HCT116 (cell line): Measurements from ENCODE around the gene PRODH. TPM values are rescaled to one million over a fixed set of nuclear protein-coding genes. Genes with fewer than 3 reads are reported as not detected.
"Not testable (repeated sequence)": the region's sequence is repeated elsewhere in the genome, so short reads cannot be mapped to it uniquely, and the experiment has no call there.

ENCODE experiments used
- ATAC-seq: fragments of 200-7000 bp; cut with Tn5 transposase; 2 replicates; pipeline ENCODE4 v1.9.1; 2020; ENCODE audit warnings: mild to moderate bottlenecking, moderate library complexity
- BruUV-seq: library from RNA; stranded (reverse); fragments of 400-500 nt; replicated peaks from 2 replicates; lab custom pipeline; 2021; lab: Mats Ljungman, UMichigan
- CTCF ChIA-PET: fragments of 300-600 bp; sonication (Branson Sonifier 250); formaldehyde crosslinking; loops from one replicate; lab custom pipeline; 2021; ENCODE audit warnings: antibody characterized with exemption; lab: Charles Lee
- POLR2A ChIA-PET: fragments of 300-600, 350-600 bp; sonication (Branson Sonifier 250); formaldehyde crosslinking; loops from one replicate; lab custom pipeline; 2021; ENCODE audit warnings: antibody characterized with exemption; lab: Charles Lee
- RAD21 ChIA-PET, 2 experiments: fragments of 300-600 bp; sonication (Branson Sonifier 250); formaldehyde crosslinking; loops; one replicate each; lab custom pipeline; 2023; ENCODE audit warnings: low total read pairs in 2 of 2; ENCODE audit not compliant: uncharacterized antibody in 2 of 2, unreplicated experiment in 2 of 2, low non-redundant PET in 1 of 2; lab: Charles Lee
- DNase-seq: peaks from one replicate; pipeline ENCODE4 v3.0.0-alpha.2; 2010; ENCODE audit warnings: low read depth, low spot score
- H2AFZ ChIP-seq: fragments of 200-600 bp; shearing (Covaris generic), sonication (generic); 2 replicates; pipeline ENCODE4 v1.6.1; 2017; ENCODE audit warnings: low read depth, mixed run types, mixed read lengths, antibody characterized with exemption, low read length; ENCODE audit not compliant: poor library complexity, severe bottlenecking
- H3K27ac ChIP-seq: 2 replicates; pipeline ENCODE4 v1.5.1; 2012; ENCODE audit warnings: low read depth, low read length
- H3K27me3 ChIP-seq: fragments of 200-600 bp; sonication (generic); 2 replicates; pipeline ENCODE4 v1.6.1; 2016; ENCODE audit warnings: mixed run types, low read length, mixed read lengths; ENCODE audit not compliant: insufficient read depth
- H3K36me3 ChIP-seq, 2 experiments: fragments of 200-500 bp in 1 of 2; fragments of 200-600 bp in 1 of 2; sonication (Bioruptor generic) in 1 of 2; sonication (generic) in 1 of 2; 2 replicates each; pipeline versions ENCODE4 v1.5.1 to v1.6.1; 2014 to 2016; ENCODE audit warnings: low read length in 2 of 2, inconsistent platforms in 1 of 2, mixed read lengths in 1 of 2, mixed run types in 1 of 2; ENCODE audit not compliant: insufficient read depth in 2 of 2, control insufficient read depth in 1 of 2
- H3K4me1 ChIP-seq, 2 experiments: fragments of 200-600 bp in 1 of 2; sonication (generic) in 1 of 2; 2 replicates each; pipeline versions ENCODE4 v1.5.1 to v1.6.1; 2012 to 2017; ENCODE audit warnings: low read length in 2 of 2, inconsistent platforms in 1 of 2, mild to moderate bottlenecking in 1 of 2, mixed read lengths in 1 of 2, mixed run types in 1 of 2, moderate library complexity in 1 of 2; ENCODE audit not compliant: insufficient read depth in 2 of 2, control insufficient read depth in 1 of 2
- H3K4me2 ChIP-seq: fragments of 200-600 bp; sonication (generic); 2 replicates; pipeline ENCODE4 v1.6.1; 2017; ENCODE audit warnings: mixed run types, low read length, mixed read lengths
- H3K4me3 ChIP-seq, 2 experiments: fragments of 200-600 bp in 1 of 2; sonication (generic) in 1 of 2; replicated peaks in 1 of 2; 2 replicates each; pipeline ENCODE4 v1.5.1; 2011 to 2016; ENCODE audit warnings: low read length in 2 of 2, control low read depth in 1 of 2, low read depth in 1 of 2, mild to moderate bottlenecking in 1 of 2, mixed read lengths in 1 of 2, mixed run types in 1 of 2
- H3K79me2 ChIP-seq: fragments of 200-600 bp; sonication (generic); 2 replicates; pipeline ENCODE4 v1.6.1; 2017; ENCODE audit warnings: mild to moderate bottlenecking, mixed run types, low read length, moderate library complexity, mixed read lengths; ENCODE audit not compliant: insufficient read depth
- H3K9ac ChIP-seq: fragments of 200-600 bp; sonication (generic); 2 replicates; pipeline ENCODE4 v1.6.1; 2016; ENCODE audit warnings: low read length, mixed read lengths
- H3K9me2 ChIP-seq: fragments of 200-600 bp; sonication (generic), shearing (Covaris generic); 2 replicates; pipeline ENCODE4 v1.6.1; 2017; ENCODE audit warnings: mixed run types, mild to moderate bottlenecking, moderate library complexity; ENCODE audit not compliant: insufficient read depth
- H3K9me3 ChIP-seq, 2 experiments: fragments of 200-500 bp in 1 of 2; fragments of 200-600 bp in 1 of 2; sonication (Bioruptor generic) in 1 of 2; sonication (generic) in 1 of 2; 2 replicates each; pipeline ENCODE4 v1.6.1; 2014 to 2017; ENCODE audit warnings: low read length in 2 of 2, mixed read lengths in 2 of 2, inconsistent platforms in 1 of 2, low read depth in 1 of 2, mild to moderate bottlenecking in 1 of 2, mixed run types in 1 of 2, moderate library complexity in 1 of 2; ENCODE audit not compliant: control insufficient read depth in 1 of 2, insufficient read depth in 1 of 2
- H4K20me1 ChIP-seq: fragments of 200-600 bp; sonication (generic), shearing (Covaris generic); 2 replicates; pipeline ENCODE4 v1.6.1; 2017; ENCODE audit warnings: mixed run types, mild to moderate bottlenecking, moderate library complexity; ENCODE audit not compliant: insufficient read depth
- intact Hi-C: fragments of 100-400 bp; cut with micrococcal nuclease; formaldehyde crosslinking; loops from 2 replicates; pipeline ENCODE4 v1.10.0; 2022
- total RNA-seq: library from RNA; stranded (reverse); gene quantifications from one replicate; pipeline ENCODE4 v1.2.1, GENCODE V29; 2021; ENCODE audit not compliant: unreplicated experiment

The PRODH gene
- total RNA-seq, 1 experiment from 2014 or later, result 3.2 TPM

DNA sequence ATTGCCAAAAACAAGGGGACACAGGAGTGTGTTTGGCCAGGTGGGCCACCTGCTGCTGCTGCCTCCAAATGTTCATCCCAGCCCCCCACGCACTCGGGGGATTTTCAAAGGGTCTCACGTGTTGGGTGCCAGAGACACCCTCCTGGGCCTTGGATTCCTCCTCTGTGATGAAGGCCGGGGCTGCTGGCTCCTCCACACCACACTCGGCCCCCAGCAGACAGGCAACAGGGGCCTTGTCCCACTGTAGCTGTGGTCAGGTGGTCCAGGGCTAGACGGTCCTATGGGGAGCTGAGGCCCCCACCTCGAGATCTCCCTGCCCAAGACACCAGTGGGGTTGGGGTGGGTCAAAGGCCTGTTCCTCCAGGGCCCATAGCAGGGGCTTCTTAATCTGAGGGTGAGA, 25.1 kb upstream of the PRODH start:
- POLR2A ChIA-PET, ATAC-seq, intact Hi-C loops, CTCF ChIA-PET, H3K36me3 ChIP-seq, H3K9me3 ChIP-seq, H2AFZ ChIP-seq, H3K27ac ChIP-seq, H3K79me2 ChIP-seq, DNase-seq, BruUV-seq, RAD21 ChIA-PET, H3K9me2 ChIP-seq, H3K4me3 ChIP-seq, H4K20me1 ChIP-seq, H3K27me3 ChIP-seq, H3K4me1 ChIP-seq, H3K4me2 ChIP-seq, H3K9ac ChIP-seq: not testable (repeated sequence)

DNA sequence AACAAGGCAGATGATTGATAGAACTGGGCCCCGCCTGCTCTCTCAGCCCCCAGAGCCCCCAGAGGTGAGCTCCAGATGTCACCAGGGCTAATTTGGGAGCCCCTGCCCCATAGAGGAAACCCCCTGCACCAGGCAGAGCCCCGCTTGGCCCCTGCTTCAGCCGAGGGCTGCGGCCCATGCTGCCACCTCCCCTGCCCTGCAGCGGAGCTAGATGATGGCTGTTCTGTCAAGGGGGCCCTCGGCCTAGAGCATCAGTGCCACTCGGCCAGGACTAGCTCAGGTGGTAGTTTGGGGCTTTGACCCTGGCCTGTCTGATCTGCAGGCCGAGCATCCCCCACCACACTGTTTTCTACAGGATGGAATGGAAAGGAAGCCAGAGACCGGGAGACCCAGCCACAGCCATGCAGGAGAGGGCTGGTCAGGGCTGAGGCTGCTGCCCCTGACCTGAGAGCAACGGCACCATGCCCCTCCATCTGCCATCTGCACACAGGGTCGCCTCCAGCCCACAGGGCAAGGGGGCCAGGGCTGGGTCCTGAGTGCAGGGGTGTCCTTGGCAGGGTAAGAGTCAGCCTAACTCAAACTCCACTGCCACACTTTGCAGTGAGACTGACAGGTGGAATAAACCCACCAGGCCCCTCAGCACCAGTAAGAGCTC, 24.2 kb upstream of the PRODH start:
- ATAC-seq, H3K27me3 ChIP-seq, H3K27ac ChIP-seq, H3K4me2 ChIP-seq, RAD21 ChIA-PET, H3K9me2 ChIP-seq, H3K36me3 ChIP-seq, H2AFZ ChIP-seq, H3K9ac ChIP-seq, H4K20me1 ChIP-seq, BruUV-seq, H3K79me2 ChIP-seq, CTCF ChIA-PET, H3K9me3 ChIP-seq, DNase-seq, POLR2A ChIA-PET, intact Hi-C loops, H3K4me3 ChIP-seq, H3K4me1 ChIP-seq: not testable (repeated sequence)

DNA sequence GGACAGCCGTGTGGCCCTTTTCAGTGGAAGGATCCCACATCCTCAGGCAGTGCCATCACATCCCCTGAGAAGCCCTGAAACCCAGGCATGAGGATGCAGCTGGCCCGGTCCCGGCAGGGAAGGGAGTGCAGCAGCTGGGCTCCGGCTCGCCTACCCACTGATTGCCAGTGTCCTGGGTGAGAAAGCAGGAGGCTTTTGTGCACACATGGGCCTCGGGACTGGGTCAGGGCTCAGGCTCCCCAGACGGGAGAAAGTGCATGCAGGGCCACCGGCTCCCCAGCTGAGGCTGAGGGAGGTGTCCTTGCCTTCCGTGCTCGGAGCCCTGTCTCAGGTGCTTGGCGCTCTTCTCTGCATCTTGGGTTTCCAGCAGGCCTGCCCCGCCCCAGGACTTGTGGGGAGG, 23.6 kb upstream of the PRODH start:
- H3K27me3 ChIP-seq, BruUV-seq, H3K79me2 ChIP-seq, RAD21 ChIA-PET, ATAC-seq, CTCF ChIA-PET, H2AFZ ChIP-seq, H3K4me3 ChIP-seq, H3K9me2 ChIP-seq, H3K27ac ChIP-seq, H4K20me1 ChIP-seq, H3K4me2 ChIP-seq, H3K9ac ChIP-seq, DNase-seq, H3K4me1 ChIP-seq, H3K36me3 ChIP-seq, intact Hi-C loops, H3K9me3 ChIP-seq, POLR2A ChIA-PET: not testable (repeated sequence)

DNA sequence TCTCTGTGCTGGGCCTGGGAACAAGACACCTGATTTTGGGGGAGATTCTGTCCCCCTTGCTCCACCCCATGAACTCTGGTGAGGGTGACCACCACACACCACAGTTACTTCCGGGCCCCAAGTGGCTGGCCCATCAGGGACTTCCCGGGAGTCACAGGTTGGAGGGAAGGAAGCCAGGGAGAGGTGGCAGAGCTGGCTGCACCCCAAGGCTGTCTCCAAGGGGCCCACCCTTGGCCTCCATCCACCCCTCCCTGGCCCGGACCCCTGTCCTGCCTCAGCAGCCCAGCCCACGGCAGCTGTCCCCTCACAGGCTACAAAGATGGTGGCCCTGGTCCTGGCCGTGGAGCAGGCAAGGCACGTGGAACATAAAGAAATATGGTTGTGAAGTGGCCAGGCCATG, 23.2 kb upstream of the PRODH start:
- ATAC-seq, intact Hi-C loops: not testable (repeated sequence)

More for the DNA sequence above, 23.2 kb upstream of the PRODH start:
- H3K79me2 ChIP-seq, H4K20me1 ChIP-seq, H3K36me3 ChIP-seq, H3K4me1 ChIP-seq, H3K9me3 ChIP-seq, POLR2A ChIA-PET, H3K9ac ChIP-seq, H3K27ac ChIP-seq, H3K4me3 ChIP-seq, H3K4me2 ChIP-seq, H3K27me3 ChIP-seq, H2AFZ ChIP-seq, CTCF ChIA-PET, RAD21 ChIA-PET, DNase-seq, H3K9me2 ChIP-seq, BruUV-seq: not testable (repeated sequence)
